ENCODE measurements around the gene ADAM29.

ADAM29 gene

GRCh38 chr4:174910271-174910670, 7.9 kb upstream of the ADAM29 start:
- no peaks in the 10 kb centered on the region for H3K9me2 ChIP-seq (ENCODE audit: low read depth, low read length)
- peak overlapping the region; percentile 13; the same call in 1 of the 2 replicates for H2AFZ ChIP-seq (ENCODE audit: low read length)
- H3K9ac ChIP-seq (ENCODE audit: low read length) = peak overlapping the region; percentile 30; the same call in 1 of the 2 replicates
- H3K9me3 ChIP-seq (ENCODE audit: low read length) = peaks cover 6% of the 10 kb centered on the region; the same call in 1 of the 2 replicates
- H3F3A ChIP-seq (ENCODE audit: insufficient read depth, low read length) = no peaks in the 10 kb centered on the region
- TF ChIP-seq CTCF (IDR thresholded peaks at IDR 0.05; ENCODE audit: low read length) (no peak), EZH2 (IDR thresholded peaks at IDR 0.05; ENCODE audit: borderline replicate concordance, low read length) (no peak)
- H3K4me2 ChIP-seq (ENCODE audit: low read length) = peak overlapping the region; percentile 26; the same call in 1 of the 2 replicates
- H3K79me2 ChIP-seq (ENCODE audit: insufficient read depth, low read length) = no peaks in the 10 kb centered on the region
- no peaks in the 10 kb centered on the region for H4K20me1 ChIP-seq (ENCODE audit: insufficient read depth, low read length)
- H3K36me3 ChIP-seq (ENCODE audit: insufficient read depth, low read length) = no peaks in the 10 kb centered on the region
- H3K27ac ChIP-seq (ENCODE audit: low read depth, low read length, poor library complexity, severe bottlenecking) = peak overlapping the region; percentile 77
- H3K4me3 ChIP-seq (ENCODE audit: low read depth, low read length, poor library complexity, severe bottlenecking) = no peak overlapping the region
- H3K27me3 ChIP-seq (ENCODE audit: insufficient read depth, low read length) = no peaks in the 10 kb centered on the region
- H3K4me1 ChIP-seq (ENCODE audit: insufficient read depth, low read length, severe bottlenecking) = peaks cover 14% of the 10 kb centered on the region

GRCh38 chr4:174912919-174913543, 5.1 kb upstream of the ADAM29 start:
- Histone ChIP-seq H3F3A (ENCODE audit: insufficient read depth, low read length) (no peaks in the 10 kb centered on the region), H3K4me1 (ENCODE audit: insufficient read depth, low read length, severe bottlenecking) (peaks cover 14% of the 10 kb centered on the region), H2AFZ (ENCODE audit: low read length) (no peak overlapping the region), H3K79me2 (ENCODE audit: insufficient read depth, low read length) (no peaks in the 10 kb centered on the region), H3K9me3 (ENCODE audit: low read length) (peaks cover 11% of the 10 kb centered on the region; the same call in 1 of the 2 replicates), H3K36me3 (ENCODE audit: insufficient read depth, low read length) (peaks cover 3% of the 10 kb centered on the region; the same call in 1 of the 2 replicates), H4K20me1 (ENCODE audit: insufficient read depth, low read length) (no peaks in the 10 kb centered on the region), H3K9ac (ENCODE audit: low read length) (no peak overlapping the region), H3K27ac (ENCODE audit: low read depth, low read length, poor library complexity, severe bottlenecking) (no peak overlapping the region), H3K27me3 (ENCODE audit: insufficient read depth, low read length) (no peaks in the 10 kb centered on the region), H3K9me2 (ENCODE audit: low read depth, low read length) (no peaks in the 10 kb centered on the region), H3K4me2 (ENCODE audit: low read length) (no peak overlapping the region), H3K4me3 (ENCODE audit: low read depth, low read length, poor library complexity, severe bottlenecking) (no peak overlapping the region)
- no peak for TF ChIP-seq EZH2 (IDR thresholded peaks at IDR 0.05; ENCODE audit: borderline replicate concordance, low read length)
- no peak for TF ChIP-seq CTCF (IDR thresholded peaks at IDR 0.05; ENCODE audit: low read length)

- no peaks in the 10 kb centered on the region for H3K79me2 ChIP-seq (ENCODE audit: insufficient read depth, low read length)
- peaks cover 20% of the 10 kb centered on the region for H3K4me1 ChIP-seq (ENCODE audit: insufficient read depth, low read length, severe bottlenecking)
- H3K9me3 ChIP-seq (ENCODE audit: low read length) = peaks cover 26% of the 10 kb centered on the region
- H3K27me3 ChIP-seq (ENCODE audit: insufficient read depth, low read length) = no peaks in the 10 kb centered on the region
- no peaks in the 10 kb centered on the region for H4K20me1 ChIP-seq (ENCODE audit: insufficient read depth, low read length)
- TF ChIP-seq CTCF (IDR thresholded peaks at IDR 0.05; ENCODE audit: low read length) (no peak), EZH2 (IDR thresholded peaks at IDR 0.05; ENCODE audit: borderline replicate concordance, low read length) (no peak)
- no peaks in the 10 kb centered on the region for H3K9me2 ChIP-seq (ENCODE audit: low read depth, low read length)
- H3K36me3 ChIP-seq (ENCODE audit: insufficient read depth, low read length) = peaks cover 21% of the 10 kb centered on the region
- no peak overlapping the region for H3K4me3 ChIP-seq (ENCODE audit: low read depth, low read length, poor library complexity, severe bottlenecking)
- H3K4me2 ChIP-seq (ENCODE audit: low read length) = no peak overlapping the region
- H2AFZ ChIP-seq (ENCODE audit: low read length) = peak overlapping the region; percentile 94
- H3K9ac ChIP-seq (ENCODE audit: low read length) = no peak overlapping the region
- no peak overlapping the region for H3K27ac ChIP-seq (ENCODE audit: low read depth, low read length, poor library complexity, severe bottlenecking)
- no peaks in the 10 kb centered on the region for H3F3A ChIP-seq (ENCODE audit: insufficient read depth, low read length)
These were observed 1.8 kb downstream of the ADAM29 start for GRCh38 chr4:174919886-174920423.
